ENCODE results near the gene PDLIM4. TPM values are rescaled to one million over a fixed set of nuclear protein-coding genes. Genes with fewer than 3 reads are reported as not detected.
A peak's percentile ranks its signal among the peaks of the same experiment; 100 is the strongest.

The PDLIM4 gene
- total RNA-seq, 1 donor from 2014 or later: 146 TPM

GRCh38 chr5:132235340-132235739 is 22.2 kb upstream of the PDLIM4 start:
- no peak for DNase-seq (ENCODE audit: low read depth)
- Histone ChIP-seq H3K27me3 (ENCODE audit: control insufficient read depth, insufficient read depth, low read length) (no peaks in the 10 kb centered on the region), H3K36me3 (ENCODE audit: control insufficient read depth, insufficient read depth, low read length) (no peaks in the 10 kb centered on the region), H3K4me3 (ENCODE audit: low read depth, low read length) (no peak overlapping the region)
- no peak for TF ChIP-seq CTCF (IDR thresholded peaks at IDR 0.05; ENCODE audit: insufficient read depth, low read length, poor library complexity, severe bottlenecking)

DNA sequence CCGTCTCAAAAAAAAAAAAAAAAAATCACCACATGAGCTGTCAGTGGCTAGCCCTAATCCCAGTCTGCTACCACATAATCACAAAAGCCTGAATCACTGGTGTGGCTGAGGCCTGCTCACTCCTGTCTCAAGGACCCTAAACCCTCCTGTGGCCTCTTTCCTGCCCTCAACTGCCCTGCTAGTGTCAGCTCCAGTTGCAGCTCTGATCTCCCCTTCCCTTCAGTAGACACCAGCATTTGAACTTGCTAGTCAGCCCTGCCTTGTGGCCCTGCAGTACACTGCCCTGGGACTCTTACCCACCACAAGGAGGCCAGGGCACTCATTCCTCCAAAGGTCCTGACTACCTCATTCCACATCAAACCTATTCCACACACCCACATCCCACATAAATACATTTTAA is 20.4 kb upstream of the PDLIM4 start:
- Histone ChIP-seq H3K36me3 (ENCODE audit: control insufficient read depth, insufficient read depth, low read length) (no peaks in the 10 kb centered on the region), H3K4me3 (ENCODE audit: low read depth, low read length) (no peak overlapping the region), H3K27me3 (ENCODE audit: control insufficient read depth, insufficient read depth, low read length) (no peaks in the 10 kb centered on the region)
- no peak for TF ChIP-seq CTCF (IDR thresholded peaks at IDR 0.05; ENCODE audit: insufficient read depth, low read length, poor library complexity, severe bottlenecking)
- no peak for DNase-seq (ENCODE audit: low read depth)

- no peaks in the 10 kb centered on the region for H3K27me3 ChIP-seq (ENCODE audit: control insufficient read depth, insufficient read depth, low read length)
- no peak for TF ChIP-seq CTCF (IDR thresholded peaks at IDR 0.05; ENCODE audit: insufficient read depth, low read length, poor library complexity, severe bottlenecking)
- no peak overlapping the region for H3K4me3 ChIP-seq (ENCODE audit: low read depth, low read length)
- DNase-seq (ENCODE audit: low read depth): no peak
- H3K36me3 ChIP-seq (ENCODE audit: control insufficient read depth, insufficient read depth, low read length): no peaks in the 10 kb centered on the region
These were observed 19.8 kb upstream of the PDLIM4 start for GRCh38 chr5:132237670-132238069.

- TF ChIP-seq CTCF (IDR thresholded peaks at IDR 0.05; ENCODE audit: insufficient read depth, low read length, poor library complexity, severe bottlenecking): peak; percentile 91
- Histone ChIP-seq H3K27me3 (ENCODE audit: control insufficient read depth, insufficient read depth, low read length) (no peaks in the 10 kb centered on the region), H3K36me3 (ENCODE audit: control insufficient read depth, insufficient read depth, low read length) (no peaks in the 10 kb centered on the region), H3K4me3 (ENCODE audit: low read depth, low read length) (no peak overlapping the region)
- no peak for DNase-seq (ENCODE audit: low read depth)
These were observed 19.2 kb upstream of the PDLIM4 start for GRCh38 chr5:132238169-132238744.

DNA sequence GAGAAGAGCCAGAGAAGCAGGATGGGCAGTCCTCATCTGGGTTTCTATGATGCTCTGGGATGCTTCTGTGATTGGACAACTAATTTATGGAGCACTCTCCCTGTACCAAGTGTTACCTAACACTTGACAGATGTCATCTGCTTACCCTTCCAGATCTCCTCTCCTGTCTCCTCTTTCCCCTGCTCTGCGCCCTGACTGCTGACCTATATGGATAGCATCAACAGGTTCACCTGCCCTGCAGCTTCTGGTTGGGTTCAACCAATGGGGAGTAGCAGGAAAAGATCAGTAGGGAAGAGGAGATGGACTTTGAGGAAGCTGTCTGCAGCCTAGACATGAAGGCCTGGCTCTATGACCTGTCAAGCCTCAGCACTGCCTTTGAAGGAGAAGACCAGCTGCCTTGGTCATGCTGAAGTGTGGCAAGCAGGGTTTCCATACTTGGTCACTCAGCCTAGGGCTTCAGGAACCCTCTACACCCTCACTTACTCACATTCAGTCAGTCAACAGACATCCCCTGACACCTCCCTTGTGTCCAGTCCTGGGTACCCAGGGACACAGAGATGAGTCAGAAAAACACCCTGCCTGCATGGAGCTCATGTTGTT is 18.5 kb upstream of the PDLIM4 start:
- Histone ChIP-seq H3K4me3 (ENCODE audit: low read depth, low read length) (no peak overlapping the region), H3K27me3 (ENCODE audit: control insufficient read depth, insufficient read depth, low read length) (no peaks in the 10 kb centered on the region), H3K36me3 (ENCODE audit: control insufficient read depth, insufficient read depth, low read length) (no peaks in the 10 kb centered on the region)
- no peak for DNase-seq (ENCODE audit: low read depth)
- no peak for TF ChIP-seq CTCF (IDR thresholded peaks at IDR 0.05; ENCODE audit: insufficient read depth, low read length, poor library complexity, severe bottlenecking)

- no peak for TF ChIP-seq CTCF (IDR thresholded peaks at IDR 0.05; ENCODE audit: insufficient read depth, low read length, poor library complexity, severe bottlenecking)
- Histone ChIP-seq H3K4me3 (ENCODE audit: low read depth, low read length) (no peak overlapping the region), H3K36me3 (ENCODE audit: control insufficient read depth, insufficient read depth, low read length) (no peaks in the 10 kb centered on the region), H3K27me3 (ENCODE audit: control insufficient read depth, insufficient read depth, low read length) (no peaks in the 10 kb centered on the region)
- DNase-seq (ENCODE audit: low read depth): no peak
These were observed 17.7 kb upstream of the PDLIM4 start for GRCh38 chr5:132239776-132240175.
